Esophagus muscularis mucosa (tissue), 3 donors: Measurements from ENCODE around the gene PAM.

Experiments used
- CTCF ChIP-seq, 3 experiments: fragments of 200-600 bp in 2 of 3; fragments of 450-650 bp in 1 of 3; sonication (generic) in 2 of 3; IDR thresholded peaks; one replicate each; pipeline ENCODE4 v1.5.1; 2017 to 2019; ENCODE audit warnings: antibody characterized with exemption in 3 of 3, mild to moderate bottlenecking in 2 of 3, moderate library complexity in 1 of 3
- POLR2A ChIP-seq: fragments of 450-650 bp; IDR thresholded peaks from one replicate; pipeline ENCODE4 v1.6.1; 2017; ENCODE audit warnings: antibody characterized with exemption, moderate library complexity, mild to moderate bottlenecking, low read depth

GRCh38 chr5:102924963-102925362 is 169.9 kb downstream of the PAM start:
- TF ChIP-seq POLR2A (no peak), CTCF (IDR thresholded peaks at IDR 0.05) (no peak)
